Hepatocyte (in vitro differentiated cells): ENCODE results near the gene FIGNL2.

Experiments
- EZH2 ChIP-seq: fragments of 200-600 bp; sonication (generic); IDR thresholded peaks from 2 replicates; pipeline ENCODE4 v1.6.1; 2016; ENCODE audit warnings: antibody characterized with exemption, mild to moderate bottlenecking, borderline replicate concordance
- EZH2phosphoT487 ChIP-seq: fragments of 200-600 bp; sonication (generic); IDR thresholded peaks from one replicate; pipeline ENCODE4 v1.6.1; 2018; ENCODE audit warnings: antibody characterized with exemption, mild to moderate bottlenecking, low read depth, moderate library complexity; ENCODE audit not compliant: unreplicated experiment, severe bottlenecking
- TF ChIP-seq, protein P1 (sequence below): fragments of 200-600 bp; sonication (generic); IDR thresholded peaks from 2 replicates; pipeline ENCODE4 v1.5.1; 2016; ENCODE audit warnings: antibody characterized with exemption, mild to moderate bottlenecking; ENCODE audit not compliant: poor library complexity

DNA sequence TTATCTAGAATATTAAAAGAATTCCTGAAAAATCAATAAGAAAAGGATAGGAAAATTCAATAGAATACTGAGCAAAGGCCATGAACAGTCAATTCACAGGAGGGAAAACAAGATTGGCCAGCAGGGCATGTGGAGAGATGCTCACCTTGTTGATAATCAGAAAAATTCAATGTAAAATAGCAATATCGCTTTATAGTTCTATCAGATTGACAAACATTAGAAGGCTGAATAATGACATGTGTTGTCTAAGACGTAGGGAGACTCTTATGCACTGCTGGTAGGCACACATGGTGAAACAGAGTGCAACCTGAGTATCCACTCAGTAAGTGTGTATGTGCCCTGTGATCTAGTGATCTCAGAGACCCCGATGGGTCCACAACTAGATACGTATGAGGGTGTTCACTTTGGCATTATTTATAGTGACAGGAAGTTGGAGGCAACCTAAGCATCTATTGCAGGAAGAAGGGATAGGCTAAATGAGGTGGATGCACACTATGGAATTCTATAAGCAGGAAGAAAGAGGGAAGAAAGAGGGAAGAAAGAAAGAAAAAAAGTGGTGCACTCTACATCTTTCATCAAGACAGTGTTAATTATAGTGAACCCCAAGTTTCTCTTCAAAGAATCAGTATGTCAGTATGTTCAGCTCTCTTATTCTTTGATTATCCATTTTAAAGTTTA, 35.6 kb upstream of the FIGNL2 start:
- TF ChIP-seq, protein P1, sequence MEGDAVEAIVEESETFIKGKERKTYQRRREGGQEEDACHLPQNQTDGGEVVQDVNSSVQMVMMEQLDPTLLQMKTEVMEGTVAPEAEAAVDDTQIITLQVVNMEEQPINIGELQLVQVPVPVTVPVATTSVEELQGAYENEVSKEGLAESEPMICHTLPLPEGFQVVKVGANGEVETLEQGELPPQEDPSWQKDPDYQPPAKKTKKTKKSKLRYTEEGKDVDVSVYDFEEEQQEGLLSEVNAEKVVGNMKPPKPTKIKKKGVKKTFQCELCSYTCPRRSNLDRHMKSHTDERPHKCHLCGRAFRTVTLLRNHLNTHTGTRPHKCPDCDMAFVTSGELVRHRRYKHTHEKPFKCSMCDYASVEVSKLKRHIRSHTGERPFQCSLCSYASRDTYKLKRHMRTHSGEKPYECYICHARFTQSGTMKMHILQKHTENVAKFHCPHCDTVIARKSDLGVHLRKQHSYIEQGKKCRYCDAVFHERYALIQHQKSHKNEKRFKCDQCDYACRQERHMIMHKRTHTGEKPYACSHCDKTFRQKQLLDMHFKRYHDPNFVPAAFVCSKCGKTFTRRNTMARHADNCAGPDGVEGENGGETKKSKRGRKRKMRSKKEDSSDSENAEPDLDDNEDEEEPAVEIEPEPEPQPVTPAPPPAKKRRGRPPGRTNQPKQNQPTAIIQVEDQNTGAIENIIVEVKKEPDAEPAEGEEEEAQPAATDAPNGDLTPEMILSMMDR: no peak
- no peak for TF ChIP-seq EZH2
- no peak for TF ChIP-seq EZH2phosphoT487
